Measurements from ENCODE around the gene ZCCHC17.

The ZCCHC17 gene

GRCh38 chr1:31389616-31390015 is 92.8 kb downstream of the ZCCHC17 start:
- in situ Hi-C loops (cut with HindIII; ENCODE audit: low sequenced_read_pairs): loop anchor here (5.0 to 10.0 kb wide), 2 partner anchors 155 to 232 kb away; no protein-coding TSS in a partner anchor

GRCh38 chr1:31390071-31390470 is 93.2 kb downstream of the ZCCHC17 start:
- in situ Hi-C loops (cut with HindIII; ENCODE audit: low sequenced_read_pairs): loop anchor here (5.0 to 10.0 kb wide), 2 partner anchors 155 to 233 kb away; no protein-coding TSS in a partner anchor

GRCh38 chr1:31393463-31393862 is 96.6 kb downstream of the ZCCHC17 start:
- in situ Hi-C loops (cut with HindIII; ENCODE audit: low sequenced_read_pairs): loop anchor here (5.0 to 10.0 kb wide), 2 partner anchors 151 to 236 kb away; no protein-coding TSS in a partner anchor

- in situ Hi-C loops (cut with HindIII; ENCODE audit: low sequenced_read_pairs): loop anchor here (5.0 to 10.0 kb wide), 2 partner anchors 150 to 237 kb away; no protein-coding TSS in a partner anchor
These were observed 97.9 kb downstream of the ZCCHC17 start for GRCh38 chr1:31394584-31395193.

GRCh38 chr1:31396633-31397351 is 100.0 kb downstream of the ZCCHC17 start:
- in situ Hi-C loops (cut with HindIII; ENCODE audit: low sequenced_read_pairs): loop anchor here (10.0 kb wide), 1 partner anchor 148 kb away; no protein-coding TSS in a partner anchor

- in situ Hi-C loops (cut with HindIII; ENCODE audit: low sequenced_read_pairs): loop anchor here (10.0 kb wide), 1 partner anchor 147 kb away; no protein-coding TSS in a partner anchor
These were observed 100.7 kb downstream of the ZCCHC17 start for GRCh38 chr1:31397360-31398095.

GRCh38 chr1:31398246-31398645 is 101.4 kb downstream of the ZCCHC17 start:
- in situ Hi-C loops (cut with HindIII; ENCODE audit: low sequenced_read_pairs): loop anchor here (10.0 kb wide), 1 partner anchor 147 kb away; no protein-coding TSS in a partner anchor

- in situ Hi-C loops (cut with HindIII; ENCODE audit: low sequenced_read_pairs): loop anchor here (10.0 kb wide), 1 partner anchor 145 kb away; no protein-coding TSS in a partner anchor
These were observed 103.1 kb downstream of the ZCCHC17 start for GRCh38 chr1:31399976-31400375.

- in situ Hi-C loops (cut with HindIII; ENCODE audit: low sequenced_read_pairs): no loop called here
These were observed 103.6 kb downstream of the ZCCHC17 start for GRCh38 chr1:31400393-31400792.

GRCh38 chr1:31401241-31401640 is 104.4 kb downstream of the ZCCHC17 start:
- in situ Hi-C loops (cut with HindIII; ENCODE audit: low sequenced_read_pairs): no loop called here

GRCh38 chr1:31405578-31406245 is 108.9 kb downstream of the ZCCHC17 start:
- in situ Hi-C loops (cut with HindIII; ENCODE audit: low sequenced_read_pairs): no loop called here

GRCh38 chr1:31407029-31407626 is 110.3 kb downstream of the ZCCHC17 start:
- in situ Hi-C loops (cut with HindIII; ENCODE audit: low sequenced_read_pairs): no loop called here

- in situ Hi-C loops (cut with HindIII; ENCODE audit: low sequenced_read_pairs): no loop called here
These were observed 112.0 kb downstream of the ZCCHC17 start for GRCh38 chr1:31408788-31409318.

GRCh38 chr1:31409946-31410858 is 113.4 kb downstream of the ZCCHC17 start:
- in situ Hi-C loops (cut with HindIII; ENCODE audit: low sequenced_read_pairs): no loop called here

GRCh38 chr1:31410871-31411270 is 114.0 kb downstream of the ZCCHC17 start:
- in situ Hi-C loops (cut with HindIII; ENCODE audit: low sequenced_read_pairs): no loop called here

GRCh38 chr1:31412205-31412604 is 115.4 kb downstream of the ZCCHC17 start:
- in situ Hi-C loops (cut with HindIII; ENCODE audit: low sequenced_read_pairs): no loop called here

GRCh38 chr1:31412732-31413404 is 116.0 kb downstream of the ZCCHC17 start, which contains the start of gene SERINC2:
SERINC2 (plus strand) TSS chr1:31413213; CDS start chr1:31413266, 53 bp downstream.
- in situ Hi-C loops (cut with HindIII; ENCODE audit: low sequenced_read_pairs): no loop called here

GRCh38 chr1:31413405-31414001 is 116.7 kb downstream of the ZCCHC17 start:
- in situ Hi-C loops (cut with HindIII; ENCODE audit: low sequenced_read_pairs): no loop called here
